Endothelial cell of umbilical vein (primary cell): Measurements from ENCODE around the gene KCNS3. TPM values are rescaled to one million over a fixed set of nuclear protein-coding genes. Genes with fewer than 3 reads are reported as not detected.

Source experiments
- BruUV-seq: library from RNA; stranded (reverse); fragments of 400-500 nt; replicated peaks from 2 replicates; lab custom pipeline; 2021; lab: Mats Ljungman, UMichigan
- CTCF ChIA-PET: fragments of 300-600, 350-600 bp; sonication (Branson Sonifier 250); formaldehyde crosslinking; loops from one replicate; lab custom pipeline; 2021; ENCODE audit warnings: antibody characterized with exemption, inconsistent platforms; lab: Charles Lee
- POLR2A ChIA-PET: fragments of 300-600, 350-600 bp; sonication (Branson Sonifier 250); formaldehyde crosslinking; loops from one replicate; lab custom pipeline; 2021; ENCODE audit warnings: antibody characterized with exemption, inconsistent platforms; lab: Charles Lee
- DNase-seq: peaks from one replicate; pipeline ENCODE4 v3.0.0-alpha.2; 2011; ENCODE audit warnings: low read depth, low spot score
- FAIRE-seq: peaks from 2 replicates; lab custom pipeline; 2011; peaks lifted over from hg19 to GRCh38; lab: Jason Lieb, UNC
- H2AFZ ChIP-seq: 2 replicates; pipeline ENCODE4 v1.6.0; 2012; ENCODE audit warnings: low read depth, low read length, control low read depth, inconsistent platforms
- H3K27ac ChIP-seq: 2 replicates; pipeline ENCODE4 v1.5.1; 2011; ENCODE audit warnings: low read depth, mild to moderate bottlenecking, control low read depth, low read length, moderate library complexity; ENCODE audit not compliant: insufficient read depth
- H3K27me3 ChIP-seq, 2 experiments: 2 replicates each; pipeline versions ENCODE4 v1.6.0 to v1.6.1; 2011; ENCODE audit warnings: low read length in 2 of 2, mixed read lengths in 1 of 2; ENCODE audit not compliant: control insufficient read depth in 2 of 2, insufficient read depth in 2 of 2
- H3K36me3 ChIP-seq, 2 experiments: 2 replicates in 1 of 2; 3 replicates in 1 of 2; pipeline ENCODE4 v1.5.1; 2011; ENCODE audit warnings: low read length in 2 of 2, mild to moderate bottlenecking in 1 of 2, moderate library complexity in 1 of 2; ENCODE audit not compliant: control insufficient read depth in 2 of 2, insufficient read depth in 2 of 2; ENCODE audit errors: extremely low read depth in 1 of 2
- H3K4me1 ChIP-seq: 3 replicates; pipeline ENCODE4 v1.5.1; 2011; ENCODE audit warnings: mild to moderate bottlenecking, low read length; ENCODE audit not compliant: control insufficient read depth, insufficient read depth; ENCODE audit errors: extremely low read depth
- H3K4me2 ChIP-seq: 2 replicates; pipeline ENCODE4 v1.6.1; 2011; ENCODE audit warnings: low read length, control low read depth, mixed read lengths; ENCODE audit not compliant: insufficient read depth
- H3K4me3 ChIP-seq, 3 experiments: fragments of 200-600 bp in 1 of 3; sonication (generic), shearing (Covaris generic) in 1 of 3; replicated peaks in 1 of 3; 2 replicates each; pipeline ENCODE4 v1.5.1; 2011 to 2016; ENCODE audit warnings: control low read depth in 3 of 3, low read length in 3 of 3, mild to moderate bottlenecking in 2 of 3, inconsistent platforms in 1 of 3, low read depth in 1 of 3, moderate library complexity in 1 of 3; ENCODE audit not compliant: insufficient read depth in 1 of 3
- H3K79me2 ChIP-seq: 2 replicates; pipeline ENCODE4 v1.6.0; 2012; ENCODE audit warnings: low read length, inconsistent platforms; ENCODE audit not compliant: control insufficient read depth, insufficient read depth
- H3K9ac ChIP-seq: replicated peaks from 2 replicates; pipeline ENCODE3; 2011; ENCODE audit warnings: low read length, control low read depth; ENCODE audit not compliant: insufficient read depth; ENCODE audit errors: extremely low read depth
- H3K9me1 ChIP-seq: replicated peaks from 3 replicates; pipeline ENCODE4 v1.6.0; 2011; ENCODE audit warnings: mild to moderate bottlenecking, low read length; ENCODE audit not compliant: control insufficient read depth, insufficient read depth; ENCODE audit errors: extremely low read depth
- H3K9me3 ChIP-seq: replicated peaks from 2 replicates; pipeline ENCODE4 v1.5.1; 2012; ENCODE audit warnings: low read length, inconsistent platforms; ENCODE audit not compliant: control insufficient read depth, insufficient read depth
- H4K20me1 ChIP-seq: replicated peaks from 2 replicates; pipeline ENCODE3; 2011; ENCODE audit warnings: mild to moderate bottlenecking, low read length; ENCODE audit not compliant: control insufficient read depth, insufficient read depth; ENCODE audit errors: extremely low read depth
- CTCF ChIP-seq, 2 donors: IDR thresholded peaks; 1 replicate in 1 of 2; 2 replicates in 1 of 2; pipeline ENCODE4 v1.5.1; 2011; ENCODE audit warnings: low read length in 2 of 2, mild to moderate bottlenecking in 2 of 2, moderate library complexity in 2 of 2, control low read depth in 1 of 2, inconsistent platforms in 1 of 2, low read depth in 1 of 2; ENCODE audit not compliant: insufficient read depth in 1 of 2; ENCODE audit errors: extremely low read depth in 1 of 2
- EZH2 ChIP-seq: IDR thresholded peaks from 2 replicates; pipeline ENCODE4 v1.6.1; 2012; ENCODE audit warnings: borderline replicate concordance, low read depth, mild to moderate bottlenecking, moderate library complexity, low read length, inconsistent platforms; ENCODE audit not compliant: severe bottlenecking
- FOS ChIP-seq: IDR thresholded peaks from 2 replicates; pipeline ENCODE4 v1.6.1; 2011; ENCODE audit warnings: mild to moderate bottlenecking, low read length, moderate library complexity, borderline replicate concordance; ENCODE audit not compliant: insufficient read depth
- GATA2 ChIP-seq: IDR thresholded peaks from 2 replicates; pipeline ENCODE4 v1.7.0; 2011; ENCODE audit warnings: low read depth, mild to moderate bottlenecking, moderate library complexity, mixed read lengths, low read length; ENCODE audit not compliant: insufficient read length, insufficient read depth
- JUN ChIP-seq: IDR thresholded peaks from 2 replicates; pipeline ENCODE4 v1.6.1; 2011; ENCODE audit warnings: borderline replicate concordance, low read depth; ENCODE audit not compliant: insufficient read length, insufficient read depth
- MAX ChIP-seq: IDR thresholded peaks from 2 replicates; pipeline ENCODE4 v1.6.1; 2011; ENCODE audit not compliant: insufficient read depth, insufficient read length
- MYC ChIP-seq: IDR thresholded peaks from one replicate; pipeline ENCODE4 v1.6.1; 2011; ENCODE audit warnings: mild to moderate bottlenecking, low read depth, low read length
- POLR2A ChIP-seq: IDR thresholded peaks from 2 replicates; pipeline ENCODE4 v1.6.1; 2012; ENCODE audit warnings: low read depth, mild to moderate bottlenecking, control low read depth, low read length
- POLR2AphosphoS5 ChIP-seq: IDR thresholded peaks from 2 replicates; pipeline ENCODE4 v1.6.1; 2012; ENCODE audit warnings: low read depth, mild to moderate bottlenecking, control low read depth, low read length, moderate library complexity; ENCODE audit not compliant: insufficient read depth
- dilution Hi-C: fragments of 300-500 bp; cut with MboI; formaldehyde crosslinking; loops from one replicate; pipeline ENCODE4 v1.15.0; 2019; ENCODE audit warnings: low sequenced_read_pairs; ENCODE audit not compliant: extremely low pct_ligation_motif_present
- intact Hi-C: fragments of 100-400 bp; cut with micrococcal nuclease; formaldehyde crosslinking; loops from one replicate; pipeline ENCODE4 v1.10.0; 2022
- polyA plus RNA-seq, 4 experiments: library from polyadenylated mRNA; depleted of rRNA in 3 of 4; stranded (reverse) in 3 of 4; unstranded in 1 of 4; fragments of >200 nt; gene quantifications; 2 replicates each; pipeline versions ENCODE4 v1.2.1 to v1.2.3, GENCODE V29; 2011 to 2012; ENCODE audit warnings: missing spikeins in 1 of 4
- total RNA-seq: library from RNA; stranded (reverse); gene quantifications from 2 replicates; pipeline ENCODE4 v1.2.3, GENCODE V29; 2021

The KCNS3 gene
- total and polyA plus RNA-seq, 2 donors (not counting 3 experiments of a cell fraction or from before 2014, with no cell fraction given) = 0.75 to 2.4 TPM

GRCh38 chr2:17965196-17965595, 86.7 kb downstream of the KCNS3 start:
- TF ChIP-seq FOS (no peak), POLR2A (no peak), EZH2 (no peak), MAX (no peak)
- no peak overlapping the region for H3K9ac ChIP-seq
- no peaks in the 10 kb centered on the region for H4K20me1 ChIP-seq
- no peaks in the 10 kb centered on the region for H3K4me1 ChIP-seq
- H3K27me3 ChIP-seq = no peaks in the 10 kb centered on the region
- dilution Hi-C loops = no loop called here
- H3K4me2 ChIP-seq = no peak overlapping the region
- no peaks in the 10 kb centered on the region for H3K36me3 ChIP-seq
- H2AFZ ChIP-seq = no peak overlapping the region
- intact Hi-C loops = no loop called here
- H3K4me3 ChIP-seq = no peak overlapping the region
- no peak overlapping the region for H3K27ac ChIP-seq
- no peaks in the 10 kb centered on the region for H3K79me2 ChIP-seq
- BruUV-seq = no TSS peak
- H3K9me3 ChIP-seq = no peaks in the 10 kb centered on the region
- DNase-seq = no peak
- H3K9me1 ChIP-seq = no peaks in the 10 kb centered on the region
- FAIRE-seq = no peak
- CTCF ChIA-PET = no interaction called here
- POLR2A ChIA-PET = no interaction called here

GRCh38 chr2:17966798-17967197, 88.3 kb downstream of the KCNS3 start:
- no peaks in the 10 kb centered on the region for H3K27me3 ChIP-seq
- no peaks in the 10 kb centered on the region for H3K79me2 ChIP-seq
- H3K9me1 ChIP-seq = no peaks in the 10 kb centered on the region
- ChIA-PET CTCF (no interaction called here), POLR2A (no interaction called here)
- no peaks in the 10 kb centered on the region for H3K36me3 ChIP-seq
- H3K4me1 ChIP-seq = no peaks in the 10 kb centered on the region
- no peak overlapping the region for H3K4me3 ChIP-seq
- intact Hi-C loops (no loop called here), dilution Hi-C loops (no loop called here)
- H3K4me2 ChIP-seq = no peak overlapping the region
- BruUV-seq = no TSS peak
- H2AFZ ChIP-seq = no peak overlapping the region
- H4K20me1 ChIP-seq = no peaks in the 10 kb centered on the region
- H3K27ac ChIP-seq = no peak overlapping the region
- no peak overlapping the region for H3K9ac ChIP-seq
- H3K9me3 ChIP-seq = no peaks in the 10 kb centered on the region
- no peak for TF ChIP-seq MAX
- TF ChIP-seq JUN = no peak
- TF ChIP-seq POLR2A = no peak
- TF ChIP-seq MYC = no peak
- no peak for TF ChIP-seq GATA2
- TF ChIP-seq EZH2 = no peak
- TF ChIP-seq POLR2AphosphoS5 = no peak
- TF ChIP-seq CTCF (IDR thresholded peaks at IDR 0.05; ENCODE audit: extremely low read depth in 1 of 2, insufficient read depth in 1 of 2, low read depth in 1 of 2, low read length in 2 of 2) = no peak
- no peak for TF ChIP-seq FOS
- DNase-seq (no peak), FAIRE-seq (no peak)
